Fibroblast of lung (primary cell): ENCODE data around the gene ZNF644. TPM values are rescaled to one million over a fixed set of nuclear protein-coding genes. Genes with fewer than 3 reads are reported as not detected.
A peak's percentile ranks its signal among the peaks of the same experiment; 100 is the strongest.

Experiments used
- DNase-seq, 2 donors: peaks; one replicate each; pipeline versions ENCODE4 v3.0.0 to v3.0.0-alpha.2; 2010; ENCODE audit warnings: low read depth in 2 of 2
- H2AFZ ChIP-seq: 2 replicates; pipeline ENCODE4 v1.5.1; 2012; ENCODE audit warnings: low read length, control low read depth, inconsistent platforms
- H3K27ac ChIP-seq: 2 replicates; pipeline ENCODE4 v1.5.1; 2011; ENCODE audit warnings: low read length, control low read depth; ENCODE audit not compliant: insufficient read depth
- H3K27me3 ChIP-seq: 2 replicates; pipeline ENCODE4 v1.5.1; 2011; ENCODE audit warnings: mild to moderate bottlenecking, low read length; ENCODE audit not compliant: control insufficient read depth, insufficient read depth
- H3K36me3 ChIP-seq: 2 replicates; pipeline ENCODE4 v1.5.1; 2011; ENCODE audit warnings: low read length; ENCODE audit not compliant: control insufficient read depth, insufficient read depth
- H3K4me1 ChIP-seq: 2 replicates; pipeline ENCODE4 v1.5.1; 2011; ENCODE audit warnings: low read length; ENCODE audit not compliant: control insufficient read depth, insufficient read depth; ENCODE audit errors: extremely low read depth
- H3K4me2 ChIP-seq: 2 replicates; pipeline ENCODE4 v1.5.1; 2011; ENCODE audit warnings: low read length, control low read depth; ENCODE audit not compliant: insufficient read depth; ENCODE audit errors: extremely low read depth
- H3K4me3 ChIP-seq, 4 experiments: fragments of 200-600 bp in 1 of 4; sonication (generic) in 1 of 4; replicated peaks in 1 of 4; 2 replicates each; pipeline ENCODE4 v1.5.1; 2011 to 2016; ENCODE audit warnings: low read length in 4 of 4, low read depth in 3 of 4, mild to moderate bottlenecking in 3 of 4, control low read depth in 2 of 4, inconsistent platforms in 1 of 4, mixed read lengths in 1 of 4; ENCODE audit not compliant: insufficient read depth in 1 of 4; ENCODE audit errors: control extremely low read depth in 1 of 4
- H3K79me2 ChIP-seq: 2 replicates; pipeline ENCODE4 v1.5.1; 2012; ENCODE audit warnings: mild to moderate bottlenecking, low read length, inconsistent platforms; ENCODE audit not compliant: control insufficient read depth, insufficient read depth
- H3K9ac ChIP-seq: 2 replicates; pipeline ENCODE4 v1.5.1; 2011; ENCODE audit warnings: mild to moderate bottlenecking, low read length, control low read depth; ENCODE audit not compliant: insufficient read depth
- H3K9me3 ChIP-seq: 2 replicates; pipeline ENCODE4 v1.5.1; 2012; ENCODE audit warnings: low read depth, low read length; ENCODE audit not compliant: control insufficient read depth, insufficient read depth
- H4K20me1 ChIP-seq: 2 replicates; pipeline ENCODE4 v1.5.1; 2011; ENCODE audit warnings: low read length; ENCODE audit not compliant: control insufficient read depth, insufficient read depth; ENCODE audit errors: extremely low read depth
- CTCF ChIP-seq, 2 donors: IDR thresholded peaks in 1 of 2; conservative IDR thresholded peaks in 1 of 2; 1 replicate in 1 of 2; 2 replicates in 1 of 2; pipeline ENCODE4 v1.5.1; 2011 to 2012; ENCODE audit warnings: low read length in 2 of 2, control low read depth in 1 of 2, inconsistent platforms in 1 of 2, low read depth in 1 of 2, mild to moderate bottlenecking in 1 of 2
- EZH2 ChIP-seq: IDR thresholded peaks from 2 replicates; pipeline ENCODE4 v1.5.1; 2012; ENCODE audit warnings: low read length, control low read depth, mild to moderate bottlenecking; ENCODE audit errors: missing control alignments
- polyA plus RNA-seq, 2 donors: library from polyadenylated mRNA; depleted of rRNA in 1 of 2; stranded (reverse) in 1 of 2; unstranded in 1 of 2; fragments of >200 nt; gene quantifications; 2 replicates each; pipeline ENCODE4 v1.2.1, GENCODE V29; 2011 to 2012; ENCODE audit warnings: missing spikeins in 1 of 2
- total RNA-seq: library from RNA; depleted of rRNA; stranded (reverse); fragments of >200 nt; gene quantifications from 2 replicates; pipeline ENCODE4 v1.2.1, GENCODE V29; 2014

ZNF644 gene
- total and polyA plus RNA-seq, 2 donors (not counting 1 experiment from before 2014, with no cell fraction given) = 25.6 to 56.8 TPM

GRCh38 chr1:91012196-91012595 lies 9.6 kb downstream of the ZNF644 start:
- no peaks in the 10 kb centered on the region for H3K36me3 ChIP-seq
- H3K79me2 ChIP-seq = peaks cover 79% of the 10 kb centered on the region
- H3K27ac ChIP-seq = no peak overlapping the region
- no peaks in the 10 kb centered on the region for H3K9me3 ChIP-seq
- H4K20me1 ChIP-seq = peaks cover 6% of the 10 kb centered on the region
- no peaks in the 10 kb centered on the region for H3K27me3 ChIP-seq
- no peak overlapping the region for H3K9ac ChIP-seq
- no peak overlapping the region for H3K4me2 ChIP-seq
- TF ChIP-seq EZH2 = no peak
- no peak for TF ChIP-seq CTCF (conservative IDR thresholded peaks at IDR 0.05 in 1 of 2, IDR thresholded peaks at IDR 0.05 in 1 of 2; ENCODE audit: low read depth in 1 of 2, low read length in 2 of 2)
- no peak overlapping the region for H3K4me3 ChIP-seq
- H3K4me1 ChIP-seq = no peaks in the 10 kb centered on the region
- DNase-seq = no peak
- no peak overlapping the region for H2AFZ ChIP-seq

- H3K9ac ChIP-seq = no peak overlapping the region
- no peak overlapping the region for H3K4me3 ChIP-seq
- TF ChIP-seq CTCF (conservative IDR thresholded peaks at IDR 0.05 in 1 of 2, IDR thresholded peaks at IDR 0.05 in 1 of 2; ENCODE audit: low read depth in 1 of 2, low read length in 2 of 2) (no peak), EZH2 (no peak)
- no peak overlapping the region for H2AFZ ChIP-seq
- no peaks in the 10 kb centered on the region for H3K9me3 ChIP-seq
- H3K4me2 ChIP-seq = no peak overlapping the region
- H3K4me1 ChIP-seq = no peaks in the 10 kb centered on the region
- peaks cover 79% of the 10 kb centered on the region for H3K79me2 ChIP-seq
- H3K27me3 ChIP-seq = no peaks in the 10 kb centered on the region
- no peaks in the 10 kb centered on the region for H3K36me3 ChIP-seq
- no peak overlapping the region for H3K27ac ChIP-seq
- DNase-seq = peak; percentile 56 to 76
- H4K20me1 ChIP-seq = peaks cover 6% of the 10 kb centered on the region
These were observed 10.1 kb downstream of the ZNF644 start for GRCh38 chr1:91011726-91012125.

- no peak for DNase-seq
- H3K36me3 ChIP-seq = no peaks in the 10 kb centered on the region
- H3K4me2 ChIP-seq = no peak overlapping the region
- peaks cover 4% of the 10 kb centered on the region for H4K20me1 ChIP-seq
- H2AFZ ChIP-seq = no peak overlapping the region
- no peak for TF ChIP-seq EZH2
- no peak for TF ChIP-seq CTCF (conservative IDR thresholded peaks at IDR 0.05 in 1 of 2, IDR thresholded peaks at IDR 0.05 in 1 of 2; ENCODE audit: low read depth in 1 of 2, low read length in 2 of 2)
- no peaks in the 10 kb centered on the region for H3K27me3 ChIP-seq
- H3K9ac ChIP-seq = no peak overlapping the region
- H3K4me3 ChIP-seq = no peak overlapping the region
- H3K9me3 ChIP-seq = no peaks in the 10 kb centered on the region
- peaks cover 72% of the 10 kb centered on the region for H3K79me2 ChIP-seq
- no peak overlapping the region for H3K27ac ChIP-seq
- no peaks in the 10 kb centered on the region for H3K4me1 ChIP-seq
These were observed 14.0 kb downstream of the ZNF644 start for GRCh38 chr1:91007827-91008226.
